Measurements from ENCODE around the gene FOXJ3. TPM values are rescaled to one million over a fixed set of nuclear protein-coding genes. Genes with fewer than 3 reads are reported as not detected.

Gene FOXJ3
- total RNA-seq, 1 donor = 37.3 TPM

GRCh38 chr1:42260376-42261070 lies 74.5 kb downstream of the FOXJ3 start:
- Histone ChIP-seq H2AFZ (ENCODE audit: low read length) (no peak overlapping the region), H3K27me3 (ENCODE audit: insufficient read depth, low read length) (no peaks in the 10 kb centered on the region), H3K4me1 (ENCODE audit: insufficient read depth, low read length) (peaks cover 18% of the 10 kb centered on the region), H3K27ac (ENCODE audit: low read depth, low read length) (no peak overlapping the region), H3K4me2 (ENCODE audit: insufficient read depth, low read length) (no peak overlapping the region), H3K79me2 (ENCODE audit: insufficient read depth, low read length) (peaks cover 44% of the 10 kb centered on the region), H3K36me3 (ENCODE audit: insufficient read depth, low read length) (no peaks in the 10 kb centered on the region), H3K9me3 (ENCODE audit: low read depth, low read length) (no peaks in the 10 kb centered on the region), H3K4me3 (ENCODE audit: insufficient read depth, low read length) (no peak overlapping the region), H4K20me1 (ENCODE audit: insufficient read depth, low read length) (peaks cover 21% of the 10 kb centered on the region)
- no peak for DNase-seq (ENCODE audit: insufficient read length, low spot score, missing footprints)
- TF ChIP-seq CTCF (IDR thresholded peaks at IDR 0.05; ENCODE audit: extremely low read depth, low read depth, low read length) = no peak

GRCh38 chr1:42259739-42260064 lies 75.3 kb downstream of the FOXJ3 start:
- H2AFZ ChIP-seq (ENCODE audit: low read length) = no peak overlapping the region
- no peaks in the 10 kb centered on the region for H3K36me3 ChIP-seq (ENCODE audit: insufficient read depth, low read length)
- peaks cover 18% of the 10 kb centered on the region for H3K4me1 ChIP-seq (ENCODE audit: insufficient read depth, low read length)
- no peak overlapping the region for H3K4me3 ChIP-seq (ENCODE audit: insufficient read depth, low read length)
- peak overlapping the region; percentile 30 for H3K4me2 ChIP-seq (ENCODE audit: insufficient read depth, low read length)
- H3K27me3 ChIP-seq (ENCODE audit: insufficient read depth, low read length) = no peaks in the 10 kb centered on the region
- H4K20me1 ChIP-seq (ENCODE audit: insufficient read depth, low read length) = peaks cover 21% of the 10 kb centered on the region
- no peaks in the 10 kb centered on the region for H3K9me3 ChIP-seq (ENCODE audit: low read depth, low read length)
- H3K27ac ChIP-seq (ENCODE audit: low read depth, low read length) = peak overlapping the region; percentile 38
- peaks cover 49% of the 10 kb centered on the region for H3K79me2 ChIP-seq (ENCODE audit: insufficient read depth, low read length)
- DNase-seq (ENCODE audit: insufficient read length, low spot score, missing footprints) = peak; percentile 9
- no peak for TF ChIP-seq CTCF (IDR thresholded peaks at IDR 0.05; ENCODE audit: extremely low read depth, low read depth, low read length)

- no peak for TF ChIP-seq CTCF (IDR thresholded peaks at IDR 0.05; ENCODE audit: extremely low read depth, low read depth, low read length)
- Histone ChIP-seq H3K9me3 (ENCODE audit: low read depth, low read length) (no peaks in the 10 kb centered on the region), H3K4me1 (ENCODE audit: insufficient read depth, low read length) (peaks cover 18% of the 10 kb centered on the region), H3K27ac (ENCODE audit: low read depth, low read length) (peak overlapping the region; percentile 38), H3K36me3 (ENCODE audit: insufficient read depth, low read length) (no peaks in the 10 kb centered on the region), H2AFZ (ENCODE audit: low read length) (no peak overlapping the region), H3K4me3 (ENCODE audit: insufficient read depth, low read length) (no peak overlapping the region), H3K79me2 (ENCODE audit: insufficient read depth, low read length) (peaks cover 47% of the 10 kb centered on the region), H4K20me1 (ENCODE audit: insufficient read depth, low read length) (peaks cover 21% of the 10 kb centered on the region), H3K4me2 (ENCODE audit: insufficient read depth, low read length) (peak overlapping the region; percentile 30), H3K27me3 (ENCODE audit: insufficient read depth, low read length) (no peaks in the 10 kb centered on the region)
- no peak for DNase-seq (ENCODE audit: insufficient read length, low spot score, missing footprints)
Measured at GRCh38 chr1:42259059-42259738, 75.8 kb downstream of the FOXJ3 start.

- no peak overlapping the region for H3K27ac ChIP-seq (ENCODE audit: low read depth, low read length)
- no peak overlapping the region for H2AFZ ChIP-seq (ENCODE audit: low read length)
- TF ChIP-seq CTCF (IDR thresholded peaks at IDR 0.05; ENCODE audit: extremely low read depth, low read depth, low read length) = no peak
- H4K20me1 ChIP-seq (ENCODE audit: insufficient read depth, low read length) = peaks cover 21% of the 10 kb centered on the region
- peaks cover 18% of the 10 kb centered on the region for H3K4me1 ChIP-seq (ENCODE audit: insufficient read depth, low read length)
- peaks cover 46% of the 10 kb centered on the region for H3K79me2 ChIP-seq (ENCODE audit: insufficient read depth, low read length)
- H3K4me3 ChIP-seq (ENCODE audit: insufficient read depth, low read length) = no peak overlapping the region
- no peaks in the 10 kb centered on the region for H3K36me3 ChIP-seq (ENCODE audit: insufficient read depth, low read length)
- H3K27me3 ChIP-seq (ENCODE audit: insufficient read depth, low read length) = no peaks in the 10 kb centered on the region
- H3K9me3 ChIP-seq (ENCODE audit: low read depth, low read length) = no peaks in the 10 kb centered on the region
- H3K4me2 ChIP-seq (ENCODE audit: insufficient read depth, low read length) = no peak overlapping the region
- no peak for DNase-seq (ENCODE audit: insufficient read length, low spot score, missing footprints)
Measured at GRCh38 chr1:42258218-42258617, 76.8 kb downstream of the FOXJ3 start.

Data from osteoblast (primary cell).